OCI-LY3 (cell line): Measurements from ENCODE around the gene RASIP1.

Source experiments
- EZH2phosphoT487 ChIP-seq: fragments of 200-600 bp; shearing (Covaris generic); IDR thresholded peaks from 2 replicates; pipeline ENCODE4 v1.6.1; 2018; ENCODE audit warnings: antibody characterized with exemption, mixed run types, low read depth
- TF ChIP-seq, protein P1 (sequence below): fragments of 200-600, 300-600 bp; sonication (generic); IDR thresholded peaks from 2 replicates; pipeline ENCODE4 v1.5.1; 2014; ENCODE audit warnings: antibody characterized with exemption, low read length, low read depth

DNA sequence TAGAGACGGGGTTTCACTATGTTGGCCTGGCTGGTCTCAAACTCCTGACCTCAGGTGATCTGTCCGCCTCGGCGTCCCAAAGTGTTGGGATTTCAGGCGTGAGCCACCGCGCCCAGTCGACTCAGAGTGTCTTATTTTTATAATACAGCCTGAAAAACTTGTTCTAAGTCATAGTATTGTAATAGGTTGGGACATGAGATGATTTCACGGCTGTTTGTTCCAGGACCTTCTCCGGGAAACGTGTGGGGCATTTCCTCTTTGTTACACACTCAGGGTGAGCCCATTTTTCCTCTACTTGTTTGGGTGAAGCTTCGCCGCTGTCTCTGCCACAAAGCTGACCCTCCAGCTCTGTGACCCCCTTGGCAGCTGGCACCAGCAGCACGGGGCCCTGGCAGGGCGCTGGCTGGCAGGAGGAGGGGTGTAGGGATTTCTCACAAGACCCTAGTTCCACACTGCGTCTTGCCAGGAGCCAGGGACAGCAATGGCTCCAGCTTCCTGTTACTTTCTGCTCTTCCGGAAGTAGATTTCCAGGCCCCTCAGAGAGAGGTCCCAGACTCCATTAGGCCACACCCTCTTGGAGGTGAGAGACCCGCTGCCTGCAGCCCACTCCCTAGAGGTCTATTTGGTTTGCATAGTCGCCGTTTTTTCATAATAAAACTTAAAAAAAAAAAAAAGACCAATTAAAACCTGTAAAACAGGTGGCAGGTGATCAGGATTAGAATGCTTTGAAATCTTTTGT is 30.5 kb upstream of the RASIP1 start:
- TF ChIP-seq, protein P1, sequence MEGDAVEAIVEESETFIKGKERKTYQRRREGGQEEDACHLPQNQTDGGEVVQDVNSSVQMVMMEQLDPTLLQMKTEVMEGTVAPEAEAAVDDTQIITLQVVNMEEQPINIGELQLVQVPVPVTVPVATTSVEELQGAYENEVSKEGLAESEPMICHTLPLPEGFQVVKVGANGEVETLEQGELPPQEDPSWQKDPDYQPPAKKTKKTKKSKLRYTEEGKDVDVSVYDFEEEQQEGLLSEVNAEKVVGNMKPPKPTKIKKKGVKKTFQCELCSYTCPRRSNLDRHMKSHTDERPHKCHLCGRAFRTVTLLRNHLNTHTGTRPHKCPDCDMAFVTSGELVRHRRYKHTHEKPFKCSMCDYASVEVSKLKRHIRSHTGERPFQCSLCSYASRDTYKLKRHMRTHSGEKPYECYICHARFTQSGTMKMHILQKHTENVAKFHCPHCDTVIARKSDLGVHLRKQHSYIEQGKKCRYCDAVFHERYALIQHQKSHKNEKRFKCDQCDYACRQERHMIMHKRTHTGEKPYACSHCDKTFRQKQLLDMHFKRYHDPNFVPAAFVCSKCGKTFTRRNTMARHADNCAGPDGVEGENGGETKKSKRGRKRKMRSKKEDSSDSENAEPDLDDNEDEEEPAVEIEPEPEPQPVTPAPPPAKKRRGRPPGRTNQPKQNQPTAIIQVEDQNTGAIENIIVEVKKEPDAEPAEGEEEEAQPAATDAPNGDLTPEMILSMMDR = no peak
- TF ChIP-seq EZH2phosphoT487 = no peak
